ENCODE data around the gene CPAMD8.
"Not testable (repeated sequence)": the region's sequence is repeated elsewhere in the genome, so short reads cannot be mapped to it uniquely, and the experiment has no call there.

Gene CPAMD8

DNA sequence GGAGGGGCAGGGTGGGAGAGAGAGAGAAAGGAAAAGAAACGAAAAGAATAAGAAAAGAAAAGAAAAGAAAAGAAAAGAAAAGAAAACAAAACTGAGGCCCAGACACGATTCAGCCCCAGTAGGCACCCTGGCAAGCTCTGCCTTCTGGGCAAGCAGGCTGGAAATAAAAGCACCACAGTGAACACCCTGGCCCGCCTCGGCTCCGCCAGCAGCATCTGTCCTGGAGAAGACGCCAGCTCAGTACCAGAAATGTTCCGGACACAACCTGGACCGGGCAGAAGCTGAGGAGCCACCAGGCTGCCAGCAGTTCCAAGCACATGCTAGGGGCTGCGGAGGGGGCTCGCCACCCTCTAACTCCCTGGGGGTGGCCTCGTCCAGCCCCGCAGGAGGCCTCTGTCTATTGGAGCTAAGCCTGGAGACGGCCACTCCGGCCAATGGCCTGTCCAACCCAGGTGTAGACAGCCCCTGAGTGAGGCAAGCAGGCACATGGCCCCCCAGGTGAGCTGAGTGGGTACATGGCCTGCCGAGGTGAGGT lies 11.4 kb upstream of the CPAMD8 start:
- no peak for DNase-seq (ENCODE audit: low spot score)

DNA sequence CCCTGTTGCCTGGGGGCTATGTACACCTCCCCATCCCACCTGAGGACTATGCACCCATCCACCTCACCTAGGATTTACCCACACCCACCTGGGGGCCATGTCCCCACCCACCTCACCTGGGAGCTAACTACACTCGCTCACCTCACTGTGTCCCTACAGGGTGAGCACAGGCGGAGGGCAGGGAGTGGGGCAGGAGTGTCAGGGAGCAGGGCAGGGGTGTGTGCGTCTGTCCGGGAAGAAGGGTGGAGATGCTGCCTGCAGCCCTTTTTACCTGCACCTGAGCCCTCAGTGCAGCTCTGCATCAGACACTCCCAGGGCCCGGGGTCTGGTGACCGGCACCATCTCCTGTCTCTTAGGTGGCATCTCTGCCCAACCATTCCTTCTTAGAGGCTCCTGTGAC lies 10.6 kb upstream of the CPAMD8 start:
- DNase-seq (ENCODE audit: low spot score) = no peak

DNA sequence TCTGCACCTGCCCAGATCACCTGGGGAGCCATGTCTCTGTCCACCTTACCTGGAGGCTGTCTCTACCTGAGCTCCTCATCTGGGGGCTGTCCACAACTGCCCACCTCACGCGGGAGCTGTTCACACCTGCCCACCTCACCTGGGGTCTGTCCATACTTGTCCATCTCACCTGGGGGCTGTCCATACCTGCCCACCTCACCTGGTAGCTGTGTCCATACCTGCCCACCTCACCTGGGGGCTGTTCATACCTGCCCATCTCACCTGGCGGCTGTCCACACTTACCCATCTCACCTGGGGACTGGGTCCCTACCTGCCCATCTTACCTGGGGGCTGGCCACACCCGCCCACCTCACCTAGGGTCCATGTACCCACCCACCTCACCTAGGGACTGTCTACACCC lies 10.0 kb upstream of the CPAMD8 start:
- no peak for DNase-seq (ENCODE audit: low spot score)

DNA sequence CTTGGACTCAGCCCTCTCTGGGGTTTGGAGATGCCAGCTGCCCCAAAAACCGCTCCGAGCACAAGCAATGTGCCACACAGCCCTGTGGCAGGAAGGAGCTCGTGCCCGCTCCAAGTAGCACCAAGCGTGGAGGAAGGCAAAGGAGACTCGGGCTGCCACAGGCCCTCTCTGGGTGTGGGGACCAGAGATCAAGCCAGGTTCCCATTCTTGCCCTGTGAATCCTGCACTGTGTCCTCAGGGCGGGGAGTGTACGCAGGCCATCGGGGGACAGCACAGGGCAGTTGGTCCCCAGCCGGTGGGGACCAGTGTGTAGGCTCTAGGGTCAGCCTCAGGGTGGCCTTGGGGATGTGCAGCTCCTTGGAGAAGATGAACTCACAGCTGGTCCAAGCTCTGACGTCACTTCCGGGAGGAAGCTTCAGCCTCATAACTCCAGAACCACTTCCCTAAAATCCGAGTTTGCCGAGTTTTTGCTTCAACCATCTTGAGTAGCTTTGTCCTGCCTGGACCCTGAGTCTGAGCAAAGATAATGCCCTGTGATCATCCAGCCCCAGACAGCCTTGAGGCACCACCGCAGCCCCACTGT lies 9.3 kb upstream of the CPAMD8 start:
- no peak for DNase-seq (ENCODE audit: low spot score)

DNA sequence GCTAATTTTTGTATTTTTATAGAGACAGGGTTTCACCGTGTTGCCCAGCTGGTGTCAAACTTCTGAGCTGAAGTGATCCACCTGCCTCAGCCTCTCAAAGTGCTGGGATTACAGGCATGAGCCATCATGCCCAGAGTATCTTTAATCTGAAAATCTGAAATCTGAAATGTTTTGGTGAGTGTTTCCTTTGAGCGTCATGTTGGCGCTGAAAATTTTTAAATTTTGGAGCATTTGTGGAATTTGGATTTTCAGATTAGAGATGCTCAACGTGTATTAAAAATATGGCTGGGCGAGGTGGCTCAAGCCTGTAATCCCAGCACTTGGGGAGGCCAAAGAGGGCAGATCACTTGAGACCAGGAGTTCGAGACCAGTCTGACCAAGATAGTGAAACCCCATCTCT lies 5.1 kb upstream of the CPAMD8 start:
- no peak for DNase-seq (ENCODE audit: low spot score)

DNA sequence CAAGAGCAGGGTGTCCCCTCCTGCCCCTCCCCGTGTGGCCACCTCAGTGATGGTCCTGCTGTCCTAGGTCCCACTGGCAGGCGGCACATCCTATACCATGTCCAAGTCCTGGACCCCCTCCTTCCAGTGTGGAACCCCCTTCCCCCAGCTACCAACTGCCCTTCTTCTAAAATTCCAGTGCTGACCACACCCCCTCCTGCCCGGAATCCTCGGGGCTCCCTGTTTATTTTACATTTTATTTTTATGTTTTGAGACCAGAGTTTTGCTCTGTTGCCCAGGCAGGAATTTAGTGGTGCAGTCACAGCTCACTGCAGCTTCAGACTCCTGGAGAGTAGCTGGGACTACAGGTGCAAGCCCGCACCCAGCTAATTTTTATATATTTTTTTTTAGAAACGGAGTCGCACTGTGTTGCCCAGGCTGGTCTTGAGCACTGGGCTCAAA lies 945 bp upstream of the CPAMD8 start:
- DNase-seq (ENCODE audit: low spot score) = no peak

DNA sequence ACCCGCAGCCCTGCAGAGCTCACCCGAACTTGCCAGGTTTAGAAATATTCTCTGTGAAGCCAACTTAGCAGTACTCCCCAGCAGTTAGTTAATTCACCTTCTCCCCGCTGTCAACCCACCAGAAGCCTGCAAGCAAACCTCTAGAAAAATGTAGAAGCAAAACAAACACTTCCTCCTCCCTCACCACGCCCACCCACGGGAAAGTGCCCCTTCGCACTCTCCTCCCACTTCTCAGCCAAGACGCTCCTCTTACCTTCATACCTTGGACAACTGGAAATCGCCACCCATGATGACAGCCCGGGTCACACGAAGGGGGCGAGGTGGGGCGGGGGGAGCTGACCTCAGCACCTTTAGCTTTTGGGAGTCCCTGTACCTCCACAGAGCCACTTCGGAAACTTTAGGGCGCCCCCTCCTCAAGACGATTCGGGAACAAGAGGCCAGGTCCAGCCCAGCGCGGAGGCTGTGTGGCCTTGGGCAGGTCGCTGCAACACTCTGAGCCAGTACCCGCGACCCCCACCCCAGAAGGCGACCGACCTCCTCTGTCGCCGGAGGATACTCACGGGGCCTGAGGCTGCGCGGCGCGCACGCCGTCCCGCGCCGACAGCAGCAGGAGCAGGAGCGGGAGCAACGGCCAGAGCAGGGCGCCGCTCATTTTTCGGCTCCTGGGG lies 485 bp downstream of the CPAMD8 start:
- no peak for DNase-seq (ENCODE audit: low spot score)

DNA sequence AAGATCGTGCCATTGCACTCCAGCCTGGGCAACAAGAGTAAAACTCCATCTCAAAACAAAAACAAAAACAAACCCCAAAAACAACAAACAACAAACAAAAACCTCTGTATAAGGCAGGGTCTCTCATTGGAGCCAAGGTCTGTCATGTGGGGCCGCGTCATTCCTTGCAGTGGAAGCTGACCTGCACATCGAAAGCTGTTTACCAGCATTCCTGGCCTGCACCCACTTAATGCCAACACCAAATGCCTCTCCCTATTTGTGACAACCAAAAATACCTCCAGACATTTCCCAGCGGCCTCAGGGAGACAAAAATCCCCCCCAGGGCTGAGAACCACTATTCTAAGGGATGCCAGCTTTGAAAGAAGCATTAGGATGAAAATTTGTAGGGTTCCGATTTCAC lies 1.2 kb downstream of the CPAMD8 start:
- no peak for DNase-seq (ENCODE audit: low spot score)

DNA sequence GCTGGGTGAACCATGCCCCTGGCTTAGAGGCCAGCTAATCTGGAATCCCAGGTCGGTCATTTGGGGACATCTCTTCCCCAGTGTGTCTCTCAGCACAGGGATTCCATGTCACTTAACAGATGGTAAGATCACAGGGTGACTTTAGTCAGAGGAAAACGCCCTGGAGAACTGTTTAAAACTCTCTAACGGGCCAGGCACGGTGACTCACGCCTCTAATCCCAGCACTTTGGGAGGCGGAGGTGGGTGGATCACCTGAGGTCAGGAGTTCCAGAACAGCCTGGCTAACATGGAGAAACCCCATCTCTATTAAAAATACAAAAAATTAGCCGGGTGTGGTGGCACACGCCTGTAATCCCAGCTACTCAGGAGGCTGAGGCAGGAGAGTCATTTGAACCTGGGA lies 1.7 kb downstream of the CPAMD8 start:
- not testable (repeated sequence) for DNase-seq (ENCODE audit: low spot score)

DNA sequence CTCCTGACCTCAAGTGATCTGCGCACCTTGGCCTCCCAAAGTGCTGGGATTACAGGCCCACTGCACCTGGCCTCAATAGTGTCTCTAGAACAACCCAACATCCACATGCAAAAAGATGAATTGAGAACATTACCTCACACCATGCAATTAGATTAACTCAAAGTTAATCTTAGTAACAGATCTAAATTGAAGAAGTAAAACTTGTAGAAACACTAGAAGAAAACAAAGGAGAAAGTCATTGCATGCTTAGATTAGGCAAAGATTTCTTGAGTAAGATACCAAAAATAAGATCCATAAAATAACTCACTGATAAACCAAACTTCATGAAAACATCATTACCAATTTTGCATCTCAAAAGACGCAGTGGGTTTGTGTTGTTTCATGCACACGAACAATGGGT lies 2.8 kb downstream of the CPAMD8 start:
- DNase-seq (ENCODE audit: low spot score) = no peak

DNA sequence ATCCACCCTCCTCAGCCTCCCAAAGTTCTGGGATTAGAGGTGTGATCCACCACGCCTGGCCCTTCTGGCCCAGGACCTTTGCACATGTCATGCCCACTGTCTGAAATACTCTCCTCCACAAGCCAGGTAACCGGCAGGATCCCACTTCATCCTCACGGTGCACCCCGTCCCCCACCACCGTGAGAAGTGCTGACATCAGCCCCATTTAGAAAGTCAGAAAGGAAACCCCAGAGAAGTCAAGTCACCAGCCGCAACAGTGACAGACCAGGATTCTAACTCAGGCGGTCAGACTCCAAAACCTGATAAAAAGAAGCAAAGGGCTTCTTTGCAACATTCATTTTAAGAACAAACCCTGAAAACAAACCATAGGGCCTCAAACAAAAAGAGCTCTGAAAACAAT lies 3.9 kb downstream of the CPAMD8 start:
- no peak for DNase-seq (ENCODE audit: low spot score)

DNA sequence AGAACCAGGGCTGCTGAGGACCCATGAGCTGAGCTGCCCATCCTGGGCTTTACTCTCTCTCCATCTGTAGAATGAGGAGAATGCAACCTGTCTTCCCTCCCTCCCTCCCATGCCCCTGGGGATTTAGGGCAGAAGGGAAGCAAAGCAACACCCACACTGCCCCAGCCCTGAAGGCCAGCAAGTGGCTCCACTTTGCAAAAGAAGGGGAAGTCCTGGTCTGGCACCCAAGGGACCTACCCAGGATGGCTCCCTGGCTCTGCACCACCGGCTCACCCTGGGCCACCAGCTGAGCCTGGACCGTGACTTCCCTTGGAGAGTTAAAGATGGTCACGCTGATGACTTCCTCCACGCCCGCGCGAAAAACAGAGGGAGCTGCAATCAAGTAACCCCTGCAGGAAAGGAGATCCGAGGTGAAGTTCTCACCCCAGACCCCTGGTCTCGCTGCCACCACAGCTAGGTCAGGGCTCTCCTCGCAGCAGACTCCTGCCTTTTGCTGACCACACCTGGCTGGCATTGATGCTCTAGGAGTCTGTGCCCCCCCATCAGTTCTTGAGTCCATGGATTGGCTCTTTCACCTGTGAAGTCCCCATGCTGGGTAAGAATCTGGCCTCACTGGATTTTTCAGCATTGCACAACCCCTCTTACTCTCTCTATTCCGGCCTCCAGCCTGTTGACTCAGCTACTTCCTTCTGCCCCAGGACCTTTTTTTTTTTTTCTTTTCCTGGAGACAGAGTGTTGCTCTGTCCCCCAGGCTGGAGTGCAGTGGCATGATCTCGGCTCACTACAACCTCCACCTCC lies 4.6 kb downstream of the CPAMD8 start:
- DNase-seq (ENCODE audit: low spot score) = no peak

DNA sequence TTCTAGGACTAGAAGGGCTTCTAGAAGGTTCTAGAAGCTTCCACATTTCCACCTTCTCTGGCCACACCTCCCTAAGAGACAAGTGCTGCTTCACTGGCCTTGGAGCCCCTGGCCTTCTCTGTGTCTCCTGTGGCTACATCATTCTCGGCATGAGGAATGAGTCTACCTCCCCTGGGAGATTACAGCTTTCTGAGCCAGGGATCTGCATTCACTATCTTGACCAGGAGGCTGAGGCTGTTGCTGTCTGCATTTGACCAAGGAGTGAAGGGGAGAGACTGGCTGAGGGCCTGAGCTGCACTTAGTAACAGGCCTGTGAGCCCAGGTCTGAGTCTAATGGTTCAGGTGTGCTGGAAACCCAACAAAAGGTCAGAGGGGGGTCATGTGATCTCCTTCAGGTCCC lies 5.3 kb downstream of the CPAMD8 start:
- no peak for DNase-seq (ENCODE audit: low spot score)

DNA sequence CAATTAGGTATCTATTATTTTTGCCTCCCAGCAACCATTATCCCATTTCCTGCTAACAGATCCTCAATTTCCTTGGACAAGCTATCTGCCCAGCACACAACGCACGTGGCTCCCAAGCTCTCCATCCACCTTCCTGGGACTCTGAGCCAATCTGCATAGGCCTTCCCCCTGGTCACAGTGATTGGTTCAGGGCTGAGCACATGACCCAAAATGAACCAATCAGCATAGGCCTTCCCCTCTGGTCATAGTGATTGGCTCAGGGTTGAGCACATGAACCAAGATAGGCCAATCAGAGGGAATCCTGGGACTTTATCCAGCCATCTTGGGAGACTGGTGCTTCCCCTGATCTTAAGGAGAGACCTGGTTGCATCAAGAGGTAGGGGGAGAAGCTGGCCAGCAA lies 5.8 kb downstream of the CPAMD8 start:
- DNase-seq (ENCODE audit: low spot score) = no peak

DNA sequence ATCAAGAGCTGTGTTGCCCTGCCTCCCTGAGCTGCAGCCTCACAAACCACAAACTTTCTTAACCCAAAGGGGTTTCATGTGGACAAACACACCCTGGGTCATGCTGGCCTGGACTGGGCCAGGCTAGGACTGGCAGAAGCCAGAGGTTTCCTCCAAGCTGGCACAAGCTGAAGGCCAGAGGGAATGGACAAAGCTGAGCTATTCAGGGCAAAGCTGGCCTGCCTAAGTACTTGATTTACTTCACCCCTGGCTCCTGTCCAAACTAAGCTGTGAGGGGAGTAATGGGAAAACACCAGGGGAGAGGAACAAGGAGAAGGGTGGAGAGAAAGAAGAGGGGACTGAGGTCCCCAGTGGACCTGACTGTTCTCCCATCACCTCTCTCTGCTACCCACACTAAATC lies 6.2 kb downstream of the CPAMD8 start:
- DNase-seq (ENCODE audit: low spot score) = no peak

DNA sequence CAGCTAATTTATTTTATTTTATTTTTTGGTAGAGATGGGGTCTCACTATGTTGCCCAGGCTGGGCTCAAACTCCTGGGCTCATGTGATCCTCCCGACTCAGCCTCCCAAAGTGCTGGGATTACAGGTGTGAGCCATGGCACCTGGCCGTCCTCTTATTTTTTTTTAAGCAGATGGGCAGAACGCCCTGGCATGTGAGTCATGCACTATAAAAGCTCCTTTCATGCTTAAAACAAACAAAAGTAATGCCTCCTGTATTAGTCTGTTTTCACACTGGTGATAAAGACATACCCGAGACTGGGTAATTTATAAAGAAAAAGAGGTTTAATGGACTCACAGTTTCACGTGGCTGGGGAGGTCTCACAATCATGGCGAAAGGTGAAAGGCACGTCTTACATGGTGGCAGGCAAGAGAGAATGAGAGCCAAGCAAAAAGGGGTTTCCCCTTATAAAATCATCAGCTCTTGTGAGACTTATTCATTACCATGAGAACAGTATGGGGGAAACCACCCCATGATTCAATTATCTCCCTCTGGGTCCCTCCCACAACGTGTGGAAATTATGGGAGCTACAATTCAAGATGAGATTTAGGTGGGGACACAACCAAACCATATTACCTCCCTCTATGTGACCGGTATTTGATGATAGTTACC lies 12.3 kb downstream of the CPAMD8 start:
- not testable (repeated sequence) for DNase-seq (ENCODE audit: low spot score)

DNA sequence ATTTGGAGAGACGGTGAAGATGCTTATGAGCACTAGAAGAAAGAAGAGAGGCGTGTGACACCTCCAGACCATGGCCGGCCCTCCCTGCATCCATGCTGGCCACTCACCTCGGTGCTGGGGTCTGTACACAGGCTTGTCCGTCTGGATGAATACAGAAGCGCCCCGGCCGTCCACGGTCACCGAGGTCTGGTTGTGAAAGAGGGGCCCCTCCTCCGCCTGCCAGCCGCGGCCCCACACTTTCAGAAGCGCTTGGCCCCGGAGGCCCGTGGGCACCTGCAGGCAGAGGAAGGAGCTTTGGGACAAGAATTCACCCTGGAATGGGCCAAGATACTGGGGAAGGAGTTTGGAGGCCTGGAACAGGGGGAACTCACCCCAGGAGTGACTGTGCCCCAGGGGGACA lies 15.1 kb downstream of the CPAMD8 start:
- DNase-seq (ENCODE audit: low spot score) = no peak

DNA sequence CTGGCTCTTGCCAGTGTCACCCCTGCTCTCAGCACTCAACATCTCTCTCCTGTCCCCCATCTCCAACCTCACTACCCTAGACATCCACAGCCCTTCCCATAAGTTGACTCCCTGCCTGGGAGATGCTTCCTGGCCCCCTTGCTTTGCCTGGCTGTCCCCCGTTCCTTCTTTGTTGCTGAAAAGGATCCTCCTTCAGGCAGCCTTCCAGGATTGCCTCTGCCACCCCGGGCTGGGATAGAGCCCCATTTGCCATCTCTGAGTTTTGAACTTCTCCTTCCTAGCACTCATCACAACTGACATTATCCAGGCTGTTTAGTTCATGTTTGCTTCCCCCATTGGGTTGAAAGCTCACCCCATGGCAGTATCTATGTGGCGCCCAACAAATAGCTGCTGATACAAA lies 20.0 kb downstream of the CPAMD8 start:
- DNase-seq (ENCODE audit: low spot score) = no peak

DNA sequence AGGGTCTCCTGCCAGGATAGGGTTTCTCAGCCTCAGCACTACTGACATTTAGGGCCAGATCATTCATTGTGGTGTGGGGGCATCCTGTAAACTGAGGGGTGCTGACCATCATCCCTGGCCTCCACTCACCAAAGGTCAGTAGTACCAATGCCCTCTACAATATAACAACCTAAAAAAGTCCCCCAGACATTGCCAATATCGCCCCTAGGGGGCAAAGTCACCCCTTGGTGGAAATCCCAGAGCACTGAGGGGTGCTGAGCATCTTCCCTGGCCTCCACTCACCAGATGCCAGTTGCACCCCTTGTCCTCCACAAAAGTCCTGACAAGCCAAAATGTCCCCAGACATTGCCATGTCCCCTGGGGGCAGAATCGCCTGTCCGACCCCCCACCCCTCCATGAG lies 21.6 kb downstream of the CPAMD8 start:
- no peak for DNase-seq (ENCODE audit: low spot score)

DNA sequence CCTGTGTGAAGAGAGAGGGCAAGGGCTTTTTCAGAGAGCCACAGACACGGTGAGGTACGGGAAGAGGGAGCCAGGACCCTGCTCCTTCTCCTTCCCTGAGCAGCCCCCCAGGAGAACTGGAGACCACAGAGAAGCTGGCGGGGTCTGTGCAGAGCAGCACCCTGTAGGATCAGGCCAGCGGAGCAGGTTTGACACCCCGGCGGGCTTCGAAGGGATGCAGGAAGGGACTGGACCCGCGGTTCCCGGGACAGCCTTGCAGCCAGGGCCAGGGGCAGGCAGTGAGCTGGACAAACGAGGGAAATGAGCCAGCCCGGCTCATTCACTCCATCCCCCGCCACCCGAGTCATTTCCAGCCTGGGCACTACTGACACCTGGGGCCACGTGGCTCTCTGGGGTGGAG lies 22.2 kb downstream of the CPAMD8 start:
- DNase-seq (ENCODE audit: low spot score) = no peak

DNA sequence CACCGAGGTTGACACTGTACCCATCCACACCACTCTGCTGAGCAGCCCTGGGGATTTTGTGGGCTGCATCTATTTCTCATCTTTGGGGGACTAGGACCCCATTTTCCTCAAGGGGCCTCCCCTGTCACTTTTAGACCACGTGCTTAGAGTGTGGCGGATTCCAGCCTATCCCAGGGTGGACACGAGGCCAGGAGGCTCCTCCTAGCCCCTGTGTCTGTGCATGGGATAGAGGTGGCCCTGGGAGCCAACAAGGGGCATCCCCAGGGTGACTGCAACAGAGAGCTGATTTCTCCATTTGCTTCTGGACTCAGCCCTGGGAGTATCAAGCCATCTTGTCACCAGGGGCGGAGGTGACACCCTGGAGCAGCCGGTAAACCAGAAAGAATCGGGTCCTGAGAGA lies 24.2 kb downstream of the CPAMD8 start:
- DNase-seq (ENCODE audit: low spot score) = no peak

DNA sequence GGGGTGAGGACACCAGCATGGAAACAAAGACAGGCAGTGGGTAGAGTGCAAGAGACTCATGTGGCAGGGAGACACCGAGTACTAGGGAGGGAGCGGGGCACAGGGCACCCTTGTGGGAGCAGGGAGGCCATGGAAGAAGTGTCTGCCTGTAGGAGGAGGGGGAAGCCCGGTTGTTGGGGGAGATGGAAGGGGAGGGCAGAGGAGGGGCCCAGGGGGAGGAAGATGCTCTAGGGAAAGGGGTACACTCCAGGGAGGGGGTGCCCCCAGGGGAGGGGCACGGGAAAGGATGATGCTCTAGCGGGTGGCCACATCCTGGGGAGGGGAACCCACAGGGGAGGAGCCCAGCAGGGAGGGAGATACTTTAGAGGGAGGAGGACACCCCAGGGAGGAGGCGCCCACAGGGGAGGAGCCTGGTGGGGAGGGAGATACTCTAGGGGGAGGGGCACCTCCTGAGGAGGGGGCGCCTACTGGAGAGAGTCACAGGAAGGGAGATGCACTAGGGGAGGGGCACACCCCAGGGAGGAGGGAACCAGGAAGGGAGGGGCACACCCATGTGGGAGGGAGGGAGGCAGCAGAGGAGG lies 24.9 kb downstream of the CPAMD8 start:
- no peak for DNase-seq (ENCODE audit: low spot score)
